HUES64 (cell line): Measurements from ENCODE around the gene SPON1.
"Not testable (repeated sequence)": the region's sequence is repeated elsewhere in the genome, so short reads cannot be mapped to it uniquely, and the experiment has no call there.

ENCODE experiments used
- H3K27ac ChIP-seq: 2 replicates; pipeline ENCODE4 v1.7.0; 2013; ENCODE audit warnings: low read depth, low read length, inconsistent platforms
- H3K27me3 ChIP-seq: 2 replicates; pipeline ENCODE4 v1.6.1; 2013; ENCODE audit warnings: mild to moderate bottlenecking, low read length; ENCODE audit not compliant: insufficient read depth
- H3K36me3 ChIP-seq: 2 replicates; pipeline ENCODE4 v1.6.1; 2013; ENCODE audit warnings: mild to moderate bottlenecking, low read length; ENCODE audit not compliant: insufficient read depth
- H3K4me1 ChIP-seq: 2 replicates; pipeline ENCODE4 v1.6.1; 2013; ENCODE audit warnings: mild to moderate bottlenecking, low read length, moderate library complexity; ENCODE audit not compliant: insufficient read depth
- H3K4me3 ChIP-seq: 2 replicates; pipeline ENCODE4 v1.5.1; 2013; ENCODE audit warnings: mild to moderate bottlenecking, low read length, moderate library complexity
- H3K9ac ChIP-seq: 2 replicates; pipeline ENCODE4 v1.6.1; 2013; ENCODE audit warnings: mild to moderate bottlenecking, low read depth, low read length
- H3K9me3 ChIP-seq: 2 replicates; pipeline ENCODE4 v1.6.1; 2013; ENCODE audit warnings: low read depth, low read length; ENCODE audit not compliant: insufficient read depth
- WGBS: fragments of 150-250, 120-280 bp; methylation state at CpG from one replicate; pipeline ENCODE4 v1.1.7; 2013; ENCODE audit warnings: missing lambda C conversion rate; 5-methylcytosine and 5-hydroxymethylcytosine counted together

The SPON1 gene

DNA sequence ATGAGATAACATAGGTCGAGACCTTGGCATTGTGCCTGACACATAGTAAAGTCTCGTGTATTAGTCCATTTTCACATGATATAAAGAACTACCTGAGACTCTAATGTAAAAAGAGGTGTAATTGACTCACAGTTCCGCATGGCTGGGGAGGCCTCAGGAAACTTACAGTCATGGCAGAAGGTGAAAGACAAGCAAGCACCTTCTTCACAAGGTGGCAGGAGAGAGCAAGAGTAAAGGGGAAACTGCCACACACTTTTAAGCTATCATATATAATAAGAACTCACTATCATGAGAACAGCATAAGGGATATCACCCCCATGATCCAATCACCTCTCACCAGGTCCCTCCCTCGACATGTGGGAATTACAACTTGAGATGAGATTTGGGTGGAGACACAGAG, 165.2 kb downstream of the SPON1 start:
- no peaks in the 10 kb centered on the region for H3K36me3 ChIP-seq
- no peak overlapping the region for H3K4me3 ChIP-seq
- H3K27ac ChIP-seq: no peak overlapping the region
- no peak overlapping the region for H3K9ac ChIP-seq
- H3K9me3 ChIP-seq: 0 out of 2 replicates have a peak, but pooled peaks cover 4% of the 10 kb centered on the region
- H3K27me3 ChIP-seq: no peaks in the 10 kb centered on the region
- H3K4me1 ChIP-seq: no peaks in the 10 kb centered on the region
- 92% methylated on average over 4 of the region's 4 CpGs for WGBS

DNA sequence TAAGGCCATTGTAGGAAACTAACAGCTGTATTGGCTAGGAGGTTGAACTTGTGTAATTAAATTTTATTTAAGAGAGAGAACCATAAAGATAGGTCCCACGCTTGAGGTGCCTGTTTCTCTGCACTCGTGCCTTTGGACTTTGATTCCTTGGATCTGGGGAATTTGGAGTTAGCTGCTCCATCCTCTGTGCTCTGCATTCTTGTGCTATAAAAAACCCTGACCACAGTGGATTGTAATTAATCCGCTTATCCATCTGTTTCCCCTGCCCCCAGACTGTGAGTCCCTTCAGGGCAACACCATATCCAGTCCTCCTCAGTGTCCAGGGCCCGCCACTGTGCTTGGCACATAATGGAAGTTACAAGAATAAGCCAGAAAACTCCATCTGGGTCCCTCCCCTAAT, 169.8 kb downstream of the SPON1 start:
- Histone ChIP-seq H3K36me3 (no peaks in the 10 kb centered on the region), H3K27ac (no peak overlapping the region), H3K9me3 (0 out of 2 replicates have a peak, but pooled peaks cover 4% of the 10 kb centered on the region), H3K27me3 (no peaks in the 10 kb centered on the region), H3K4me3 (no peak overlapping the region), H3K4me1 (no peaks in the 10 kb centered on the region), H3K9ac (no peak overlapping the region)
- WGBS: 96% methylated on average over 4 of the region's 4 CpGs

DNA sequence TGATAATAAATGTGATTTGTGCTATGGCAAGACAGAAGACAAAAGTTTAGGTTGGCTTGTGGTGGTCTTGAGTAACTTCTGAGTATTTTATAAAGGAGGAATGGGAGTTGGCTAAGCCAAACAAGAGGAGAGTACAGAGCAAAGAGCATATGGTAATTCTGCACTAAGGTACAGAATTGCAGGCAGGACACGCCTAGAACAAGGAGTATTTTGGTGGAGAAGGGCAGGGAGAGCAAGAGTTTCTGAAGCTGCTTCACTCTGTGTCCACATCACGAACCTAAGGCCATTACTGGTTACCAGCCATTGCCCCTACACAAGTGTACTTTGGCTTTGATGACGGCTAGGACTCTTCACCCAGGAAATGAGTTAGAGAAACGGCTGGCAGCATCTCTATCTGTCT, 170.9 kb downstream of the SPON1 start:
- Histone ChIP-seq H3K4me1 (no peaks in the 10 kb centered on the region), H3K27ac (no peak overlapping the region), H3K27me3 (no peaks in the 10 kb centered on the region), H3K9ac (no peak overlapping the region), H3K9me3 (0 out of 2 replicates have a peak, but pooled peaks cover 4% of the 10 kb centered on the region), H3K36me3 (no peaks in the 10 kb centered on the region), H3K4me3 (no peak overlapping the region)
- 84% methylated on average over 4 of the region's 4 CpGs for WGBS

DNA sequence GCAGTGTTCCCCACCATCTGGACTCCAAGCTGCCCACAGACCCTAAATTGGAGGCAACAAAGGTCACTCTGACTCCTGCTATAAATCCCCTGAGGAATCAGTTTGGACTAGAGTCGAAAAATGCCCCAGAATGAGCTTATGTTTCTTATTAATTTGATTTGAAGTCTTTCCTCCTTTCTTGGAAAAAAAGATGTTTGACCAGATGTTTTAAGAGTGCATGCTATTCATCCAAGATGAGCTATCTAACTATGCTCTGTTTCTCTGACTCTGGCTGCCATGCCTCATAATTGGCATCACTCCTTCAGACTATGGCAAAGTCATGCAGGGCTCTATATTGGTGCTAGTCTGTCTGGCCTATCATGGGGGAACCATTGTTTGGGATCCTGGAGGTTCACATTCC, 174.0 kb downstream of the SPON1 start:
- Histone ChIP-seq H3K9me3 (no peaks in the 10 kb centered on the region), H3K9ac (no peak overlapping the region), H3K27me3 (no peaks in the 10 kb centered on the region), H3K4me1 (no peaks in the 10 kb centered on the region), H3K27ac (no peak overlapping the region), H3K36me3 (no peaks in the 10 kb centered on the region), H3K4me3 (no peak overlapping the region)
- 100% methylated on average over 1 of the region's 1 CpG for WGBS

DNA sequence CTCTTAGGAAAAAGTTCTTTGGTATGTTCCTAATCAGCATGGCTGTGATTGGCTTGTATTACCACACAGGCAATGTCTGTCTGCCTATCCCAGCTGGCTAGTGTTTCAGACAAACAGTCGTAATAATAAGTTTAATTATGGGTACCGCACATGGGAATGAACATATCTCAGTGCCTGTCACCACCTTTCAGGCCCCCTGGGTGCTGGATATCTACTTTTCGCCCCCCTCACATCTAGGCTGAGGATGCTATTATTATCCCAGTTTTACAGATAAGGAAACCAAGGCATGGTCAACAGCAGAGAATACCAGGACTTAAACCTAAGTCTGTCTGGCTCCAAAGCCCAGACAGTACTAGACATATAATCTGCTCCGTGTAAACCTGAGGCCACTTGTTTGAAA, 174.8 kb downstream of the SPON1 start:
- no peaks in the 10 kb centered on the region for H3K27me3 ChIP-seq
- no peak overlapping the region for H3K4me3 ChIP-seq
- no peaks in the 10 kb centered on the region for H3K4me1 ChIP-seq
- H3K9me3 ChIP-seq: no peaks in the 10 kb centered on the region
- no peak overlapping the region for H3K9ac ChIP-seq
- WGBS: 93% methylated on average over 4 of the region's 4 CpGs
- H3K27ac ChIP-seq: no peak overlapping the region
- H3K36me3 ChIP-seq: no peaks in the 10 kb centered on the region

DNA sequence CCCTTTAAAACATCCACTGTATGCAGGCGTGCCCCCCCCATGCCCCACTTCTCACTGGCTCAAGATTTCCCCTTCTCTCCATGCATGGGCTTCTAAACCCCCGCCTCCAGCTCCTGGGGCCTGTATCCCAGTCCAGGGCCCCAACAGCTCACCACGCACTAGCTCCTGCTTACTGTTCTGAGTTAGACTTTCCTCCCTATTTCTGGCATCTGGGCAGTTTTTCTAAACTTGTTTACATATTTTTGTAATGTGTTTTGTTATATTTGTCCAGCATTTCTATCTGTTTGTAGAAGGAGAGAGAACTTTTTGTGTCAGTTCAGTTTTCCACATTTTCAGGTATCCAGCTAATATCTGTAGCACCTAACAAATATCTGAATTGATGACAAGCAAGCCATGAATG, 178.5 kb downstream of the SPON1 start:
- no peaks in the 10 kb centered on the region for H3K27me3 ChIP-seq
- H3K27ac ChIP-seq: no peak overlapping the region
- H3K9me3 ChIP-seq: no peaks in the 10 kb centered on the region
- 92% methylated on average over 3 of the region's 3 CpGs for WGBS
- H3K9ac ChIP-seq: no peak overlapping the region
- H3K4me1 ChIP-seq: no peaks in the 10 kb centered on the region
- no peaks in the 10 kb centered on the region for H3K36me3 ChIP-seq
- H3K4me3 ChIP-seq: no peak overlapping the region

DNA sequence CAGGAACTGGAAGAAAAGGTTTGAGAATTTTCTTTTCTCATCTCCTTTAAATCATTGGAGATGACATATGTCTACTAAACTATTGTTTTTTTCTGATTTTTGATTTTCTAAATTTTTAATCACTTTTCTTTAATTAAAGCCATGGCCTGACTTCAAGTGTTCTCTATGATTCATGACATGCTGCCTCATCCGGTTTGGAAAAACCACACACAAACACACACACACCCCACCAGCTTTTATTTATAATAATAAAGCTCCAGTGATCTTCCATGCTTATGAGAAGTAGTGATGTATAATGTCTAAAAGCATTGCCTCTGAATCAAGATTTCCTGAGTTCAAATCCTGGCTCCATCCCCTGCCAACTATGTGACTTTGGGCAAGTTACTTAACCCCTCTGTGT, 179.2 kb downstream of the SPON1 start:
- Histone ChIP-seq H3K27me3 (no peaks in the 10 kb centered on the region), H3K9ac (no peak overlapping the region), H3K27ac (no peak overlapping the region), H3K4me3 (no peak overlapping the region), H3K9me3 (no peaks in the 10 kb centered on the region), H3K4me1 (no peaks in the 10 kb centered on the region), H3K36me3 (no peaks in the 10 kb centered on the region)
- WGBS: 88% methylated on average over 1 of the region's 1 CpG

DNA sequence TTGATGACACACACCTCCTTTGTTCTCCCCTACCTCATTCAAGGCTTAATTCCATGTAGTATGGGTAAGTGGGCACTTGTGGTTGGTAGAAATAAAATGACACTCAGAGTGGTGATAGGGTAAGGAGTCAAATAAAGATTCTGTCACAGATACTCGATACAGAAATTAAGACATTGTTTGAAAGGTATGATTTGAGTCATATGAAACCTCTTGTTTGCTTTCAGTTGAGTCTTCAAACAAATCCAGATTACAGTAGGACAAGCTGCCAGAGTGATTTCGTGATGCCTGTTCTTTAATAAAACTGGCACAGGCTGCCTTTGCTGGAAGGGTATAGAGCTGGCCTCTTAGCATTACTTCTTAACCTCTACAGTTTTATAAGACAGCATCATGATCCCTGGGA, 182.4 kb downstream of the SPON1 start:
- H3K27me3 ChIP-seq: no peaks in the 10 kb centered on the region
- H3K9ac ChIP-seq: no peak overlapping the region
- H3K4me1 ChIP-seq: no peaks in the 10 kb centered on the region
- no peak overlapping the region for H3K27ac ChIP-seq
- H3K36me3 ChIP-seq: no peaks in the 10 kb centered on the region
- 88% methylated on average over 2 of the region's 2 CpGs for WGBS
- H3K9me3 ChIP-seq: no peaks in the 10 kb centered on the region
- no peak overlapping the region for H3K4me3 ChIP-seq

DNA sequence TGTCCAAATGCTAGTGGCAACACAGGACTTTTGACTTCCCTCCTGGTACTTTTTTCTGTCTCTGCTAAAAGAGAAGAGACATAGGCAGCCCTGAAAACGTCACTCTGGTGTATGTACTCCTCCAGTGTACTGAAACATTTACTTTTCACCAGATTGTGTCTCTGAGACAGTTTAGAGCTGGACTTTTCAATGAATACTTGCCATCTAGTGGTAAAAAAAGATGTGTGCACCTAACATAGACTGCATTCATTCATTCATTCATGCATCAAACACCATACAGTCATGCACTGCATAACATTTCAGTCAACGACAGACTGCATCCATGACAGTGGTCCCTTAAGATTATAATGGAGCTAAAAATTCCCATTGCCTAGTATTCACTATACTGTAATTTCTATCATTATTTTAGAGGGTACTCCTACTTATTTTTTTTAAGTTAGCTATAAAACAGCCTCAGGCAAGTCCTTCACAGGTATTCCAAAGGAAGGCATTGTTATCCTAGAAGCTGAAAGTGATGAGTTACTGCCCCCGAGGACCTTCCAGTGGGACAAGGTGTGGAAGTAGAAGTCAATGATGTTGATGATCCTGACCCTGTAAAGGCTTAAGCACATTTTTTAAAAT, 186.2 kb downstream of the SPON1 start:
- Histone ChIP-seq H3K36me3 (no peaks in the 10 kb centered on the region), H3K9ac (no peak overlapping the region), H3K27ac (no peak overlapping the region), H3K4me1 (no peaks in the 10 kb centered on the region), H3K4me3 (no peak overlapping the region), H3K27me3 (no peaks in the 10 kb centered on the region), H3K9me3 (peaks cover 5% of the 10 kb centered on the region)
- 86% methylated on average over 3 of the region's 3 CpGs for WGBS

DNA sequence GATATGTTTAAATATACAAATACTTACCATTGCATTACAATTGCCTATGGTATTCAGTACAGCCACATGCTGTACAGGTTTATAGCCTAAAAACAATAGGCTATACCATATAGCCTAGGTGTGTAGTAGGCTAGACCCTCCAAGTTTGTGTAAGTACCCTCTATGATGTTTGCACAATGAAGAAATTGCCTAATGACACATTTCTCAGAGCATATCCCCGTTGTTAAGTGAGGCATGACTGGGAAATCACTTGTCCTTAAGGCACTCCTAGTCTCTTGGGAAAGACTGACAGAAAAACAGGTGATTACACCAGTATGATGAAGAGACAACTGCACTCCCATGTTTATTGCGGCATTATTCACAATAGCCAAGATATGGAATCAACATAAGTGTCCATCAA, 187.2 kb downstream of the SPON1 start:
- 88% methylated on average over 2 of the region's 2 CpGs for WGBS

DNA sequence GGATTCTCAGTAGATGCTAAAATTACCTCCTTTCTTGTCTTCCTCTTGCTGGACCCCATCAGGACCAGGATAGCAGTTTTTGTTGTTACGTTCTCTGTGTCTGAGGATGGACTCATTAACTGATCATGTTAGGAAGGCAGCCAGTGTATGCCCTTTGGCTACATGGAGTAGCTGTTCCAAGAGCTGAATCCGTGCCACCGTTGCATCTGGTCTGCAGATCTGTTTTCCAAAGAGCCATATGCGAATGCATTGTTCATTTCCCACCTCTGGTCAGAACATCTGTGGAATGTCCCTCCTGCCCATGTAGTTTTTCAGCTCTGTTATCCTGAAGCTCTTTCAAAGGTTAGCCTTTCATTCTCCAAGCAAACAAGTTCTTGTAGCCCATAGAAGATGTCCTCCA, 188.4 kb downstream of the SPON1 start:
- 95% methylated on average over 4 of the region's 4 CpGs for WGBS
- no peaks in the 10 kb centered on the region for H3K36me3 ChIP-seq
- H3K27ac ChIP-seq: no peak overlapping the region
- H3K4me1 ChIP-seq: no peaks in the 10 kb centered on the region
- no peak overlapping the region for H3K9ac ChIP-seq
- H3K9me3 ChIP-seq: peaks cover 20% of the 10 kb centered on the region
- H3K27me3 ChIP-seq: no peaks in the 10 kb centered on the region
- no peak overlapping the region for H3K4me3 ChIP-seq

More for the DNA sequence above, 187.2 kb downstream of the SPON1 start:
- H3K9ac ChIP-seq: no peak overlapping the region
- no peaks in the 10 kb centered on the region for H3K36me3 ChIP-seq
- H3K27me3 ChIP-seq: no peaks in the 10 kb centered on the region
- no peak overlapping the region for H3K27ac ChIP-seq
- no peaks in the 10 kb centered on the region for H3K4me1 ChIP-seq
- peaks cover 15% of the 10 kb centered on the region for H3K9me3 ChIP-seq
- H3K4me3 ChIP-seq: no peak overlapping the region

DNA sequence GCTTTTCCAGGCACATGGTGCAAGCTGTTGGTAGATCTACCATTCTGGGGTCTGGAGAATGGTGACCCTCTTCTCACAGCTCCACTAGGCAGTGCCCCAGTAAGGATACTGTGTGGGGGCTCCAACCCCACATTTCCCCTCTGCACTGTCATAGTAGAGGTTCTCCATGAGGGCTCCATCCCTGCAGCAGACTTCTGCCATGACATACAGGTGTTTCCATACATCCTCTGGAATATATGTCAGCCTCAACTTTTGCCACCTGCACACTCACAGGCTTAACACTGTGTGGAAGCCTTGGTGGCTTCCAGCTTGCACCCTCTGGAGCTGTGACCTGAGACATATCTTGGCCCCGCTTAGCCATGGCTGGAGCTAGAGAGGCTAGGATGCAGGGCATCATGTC, 191.6 kb downstream of the SPON1 start:
- not testable (repeated sequence) for H3K9ac ChIP-seq, H3K4me1 ChIP-seq, H3K27me3 ChIP-seq, H3K27ac ChIP-seq, H3K4me3 ChIP-seq, H3K36me3 ChIP-seq
- WGBS: 94% methylated on average over 1 of the region's 1 CpG
- H3K9me3 ChIP-seq: peaks cover 43% of the 10 kb centered on the region
